ENCODE data around the gene POLR1C. TPM values are rescaled to one million over a fixed set of nuclear protein-coding genes. Genes with fewer than 3 reads are reported as not detected.
"Not testable (repeated sequence)": the region's sequence is repeated elsewhere in the genome, so short reads cannot be mapped to it uniquely, and the experiment has no call there.

POLR1C gene
- total RNA-seq, 2 experiments from 2014 or later = 46.6 to 47.8 TPM

- H3K9me3 ChIP-seq (ENCODE audit: control insufficient read depth in 1 of 2, insufficient read depth in 1 of 2, low read length in 2 of 2) = no peaks in the 10 kb centered on the region
- no peak overlapping the region for H3K4me3 Mint-ChIP-seq
- H3K27ac ChIP-seq (ENCODE audit: low read depth in 1 of 2, low read length in 2 of 2) = no peak overlapping the region
- peaks cover 65% of the 10 kb centered on the region for H3K36me3 ChIP-seq (ENCODE audit: insufficient read depth, low read length)
- no peaks in the 10 kb centered on the region for H3K4me1 ChIP-seq (ENCODE audit: insufficient read depth, low read length)
- H3K9me3 Mint-ChIP-seq = no peaks in the 10 kb centered on the region
- no peak for ATAC-seq (ENCODE audit: poor library complexity)
- no peak overlapping the region for H3K4me3 ChIP-seq (ENCODE audit: low read length)
- H3K27me3 ChIP-seq (ENCODE audit: control insufficient read depth in 1 of 2, insufficient read depth in 2 of 2, low read length in 2 of 2) = no peaks in the 10 kb centered on the region
- peaks cover 76% of the 10 kb centered on the region for H3K36me3 Mint-ChIP-seq (ENCODE audit: low read depth)
- DNase-seq = no peak
- CTCF ChIA-PET = no interaction called here
- POLR2A ChIA-PET = no interaction called here
- H3K4me1 Mint-ChIP-seq (ENCODE audit: low read depth) = no peaks in the 10 kb centered on the region
- intact Hi-C loops (cut with DNase I, micrococcal nuclease) = no loop called here
- no peaks in the 10 kb centered on the region for H3K27me3 Mint-ChIP-seq
- no peak for TF ChIP-seq CTCF (IDR thresholded peaks at IDR 0.05)
- no peak overlapping the region for H3K27ac Mint-ChIP-seq
Observed at GRCh38 chr6:43541774-43542471, 25.0 kb downstream of the POLR1C start.

- ChIA-PET CTCF (no interaction called here), POLR2A (interaction anchor here (0.6 kb wide), 1 partner anchor 82 kb away, joined by 3 read pairs; no protein-coding TSS in a partner anchor)
- Histone ChIP-seq H3K27ac (ENCODE audit: low read depth in 1 of 2, low read length in 2 of 2) (no peak overlapping the region), H3K9me3 (ENCODE audit: control insufficient read depth in 1 of 2, insufficient read depth in 1 of 2, low read length in 2 of 2) (no peaks in the 10 kb centered on the region), H3K36me3 (ENCODE audit: insufficient read depth, low read length) (peaks cover 77% of the 10 kb centered on the region), H3K27me3 (ENCODE audit: control insufficient read depth in 1 of 2, insufficient read depth in 2 of 2, low read length in 2 of 2) (no peaks in the 10 kb centered on the region), H3K4me1 (ENCODE audit: insufficient read depth, low read length) (no peaks in the 10 kb centered on the region), H3K4me3 (ENCODE audit: low read length) (no peak overlapping the region)
- peak in 1 of 14 experiments; percentile 34 for DNase-seq
- no peak overlapping the region for H3K27ac Mint-ChIP-seq
- no peak overlapping the region for H3K4me3 Mint-ChIP-seq
- peaks cover 83% of the 10 kb centered on the region for H3K36me3 Mint-ChIP-seq (ENCODE audit: low read depth)
- H3K27me3 Mint-ChIP-seq = no peaks in the 10 kb centered on the region
- H3K9me3 Mint-ChIP-seq = no peaks in the 10 kb centered on the region
- no peak for TF ChIP-seq CTCF (IDR thresholded peaks at IDR 0.05)
- no peak for ATAC-seq (ENCODE audit: poor library complexity)
- H3K4me1 Mint-ChIP-seq (ENCODE audit: low read depth) = no peaks in the 10 kb centered on the region
- intact Hi-C loops (cut with DNase I, micrococcal nuclease) = no loop called here
Observed at GRCh38 chr6:43544461-43544860, 27.6 kb downstream of the POLR1C start.

GRCh38 chr6:43547222-43547621, 30.3 kb downstream of the POLR1C start:
- DNase-seq (no peak), ATAC-seq (ENCODE audit: poor library complexity) (no peak)
- Histone ChIP-seq H3K4me1 (ENCODE audit: insufficient read depth, low read length) (no peaks in the 10 kb centered on the region), H3K27ac (ENCODE audit: low read depth in 1 of 2, low read length in 2 of 2) (no peak overlapping the region), H3K9me3 (ENCODE audit: control insufficient read depth in 1 of 2, insufficient read depth in 1 of 2, low read length in 2 of 2) (no peaks in the 10 kb centered on the region), H3K36me3 (ENCODE audit: insufficient read depth, low read length) (peaks cover 87% of the 10 kb centered on the region), H3K27me3 (ENCODE audit: control insufficient read depth in 1 of 2, insufficient read depth in 2 of 2, low read length in 2 of 2) (no peaks in the 10 kb centered on the region), H3K4me3 (ENCODE audit: low read length) (no peak overlapping the region)
- intact Hi-C loops (cut with DNase I, micrococcal nuclease) = no loop called here
- TF ChIP-seq CTCF (IDR thresholded peaks at IDR 0.05) = no peak
- Mint-ChIP-seq H3K9me3 (no peaks in the 10 kb centered on the region), H3K4me1 (ENCODE audit: low read depth) (no peaks in the 10 kb centered on the region), H3K36me3 (ENCODE audit: low read depth) (peaks cover 91% of the 10 kb centered on the region), H3K4me3 (no peak overlapping the region), H3K27ac (no peak overlapping the region), H3K27me3 (no peaks in the 10 kb centered on the region)
- CTCF ChIA-PET = no interaction called here
- POLR2A ChIA-PET = interaction anchor here (0.6 kb wide), 1 partner anchor 82 kb away, joined by 3 read pairs; no protein-coding TSS in a partner anchor

GRCh38 chr6:43557620-43558019, 40.7 kb downstream of the POLR1C start:
- ATAC-seq (ENCODE audit: poor library complexity); intact Hi-C loops (cut with DNase I, micrococcal nuclease); H3K27ac ChIP-seq (ENCODE audit: low read depth in 1 of 2, low read length in 2 of 2); H3K27ac Mint-ChIP-seq; H3K4me3 Mint-ChIP-seq; H3K4me1 ChIP-seq (ENCODE audit: insufficient read depth, low read length); POLR2A ChIA-PET; H3K9me3 ChIP-seq (ENCODE audit: control insufficient read depth in 1 of 2, insufficient read depth in 1 of 2, low read length in 2 of 2); H3K4me1 Mint-ChIP-seq (ENCODE audit: low read depth); H3K27me3 ChIP-seq (ENCODE audit: control insufficient read depth in 1 of 2, insufficient read depth in 2 of 2, low read length in 2 of 2); H3K4me3 ChIP-seq (ENCODE audit: low read length); DNase-seq; H3K9me3 Mint-ChIP-seq; H3K27me3 Mint-ChIP-seq; CTCF ChIA-PET: not testable (repeated sequence)
- H3K36me3 ChIP-seq (ENCODE audit: insufficient read depth, low read length) = peaks cover 87% of the 10 kb centered on the region
- H3K36me3 Mint-ChIP-seq (ENCODE audit: low read depth) = peaks cover 98% of the 10 kb centered on the region
